Mammary epithelial cell (primary cell): ENCODE measurements around the gene FGD6.

Experiments used
- EZH2 ChIP-seq: IDR thresholded peaks from 2 replicates; pipeline ENCODE4 v1.6.1; 2012; ENCODE audit warnings: low read length, inconsistent platforms, borderline replicate concordance
- TF ChIP-seq, protein P1 (sequence below), 2 donors: IDR thresholded peaks in 1 of 2; conservative IDR thresholded peaks in 1 of 2; 2 replicates each; pipeline ENCODE4 v1.5.1; 2011 to 2012; ENCODE audit warnings: inconsistent platforms in 2 of 2, low read length in 2 of 2, mild to moderate bottlenecking in 2 of 2, control low read depth in 1 of 2, low read depth in 1 of 2; ENCODE audit not compliant: insufficient read depth in 1 of 2; ENCODE audit errors: extremely low read depth in 1 of 2

DNA sequence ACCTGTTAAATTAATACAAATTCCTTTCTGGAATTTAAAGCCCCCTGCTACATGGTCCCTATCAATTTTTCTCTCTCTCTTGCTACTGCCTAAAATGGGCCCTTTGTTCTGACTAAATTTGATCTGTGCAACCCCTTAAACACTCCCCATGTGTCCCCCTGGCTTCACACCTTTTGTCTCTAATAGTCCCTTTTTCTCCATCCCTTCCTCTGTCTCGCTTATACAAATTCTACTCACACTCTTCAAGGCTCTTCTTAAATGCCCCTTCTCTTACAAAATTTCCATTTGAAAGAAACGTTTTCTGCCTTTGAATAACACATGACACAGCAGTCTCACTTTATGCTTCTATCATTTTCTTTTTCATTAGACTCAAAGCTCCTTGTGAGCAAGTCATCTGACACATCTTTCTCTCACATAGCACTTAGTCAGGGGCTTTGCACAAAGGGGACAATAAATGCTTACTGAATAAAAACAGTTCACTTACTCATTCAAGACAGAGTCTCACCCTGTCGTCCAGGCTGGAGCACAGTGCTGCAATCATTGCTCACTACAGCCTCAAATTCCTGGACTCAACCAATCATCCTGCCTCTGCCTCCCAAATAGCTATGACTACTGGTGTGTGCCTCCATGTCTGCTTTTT is 102.4 kb downstream of the FGD6 start:
- TF ChIP-seq EZH2: no peak
- TF ChIP-seq, protein P1, sequence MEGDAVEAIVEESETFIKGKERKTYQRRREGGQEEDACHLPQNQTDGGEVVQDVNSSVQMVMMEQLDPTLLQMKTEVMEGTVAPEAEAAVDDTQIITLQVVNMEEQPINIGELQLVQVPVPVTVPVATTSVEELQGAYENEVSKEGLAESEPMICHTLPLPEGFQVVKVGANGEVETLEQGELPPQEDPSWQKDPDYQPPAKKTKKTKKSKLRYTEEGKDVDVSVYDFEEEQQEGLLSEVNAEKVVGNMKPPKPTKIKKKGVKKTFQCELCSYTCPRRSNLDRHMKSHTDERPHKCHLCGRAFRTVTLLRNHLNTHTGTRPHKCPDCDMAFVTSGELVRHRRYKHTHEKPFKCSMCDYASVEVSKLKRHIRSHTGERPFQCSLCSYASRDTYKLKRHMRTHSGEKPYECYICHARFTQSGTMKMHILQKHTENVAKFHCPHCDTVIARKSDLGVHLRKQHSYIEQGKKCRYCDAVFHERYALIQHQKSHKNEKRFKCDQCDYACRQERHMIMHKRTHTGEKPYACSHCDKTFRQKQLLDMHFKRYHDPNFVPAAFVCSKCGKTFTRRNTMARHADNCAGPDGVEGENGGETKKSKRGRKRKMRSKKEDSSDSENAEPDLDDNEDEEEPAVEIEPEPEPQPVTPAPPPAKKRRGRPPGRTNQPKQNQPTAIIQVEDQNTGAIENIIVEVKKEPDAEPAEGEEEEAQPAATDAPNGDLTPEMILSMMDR (conservative IDR thresholded peaks at IDR 0.05 in 1 of 2, IDR thresholded peaks at IDR 0.05 in 1 of 2; ENCODE audit: extremely low read depth in 1 of 2, insufficient read depth in 1 of 2, low read depth in 1 of 2, low read length in 2 of 2): no peak
